Bronchial epithelial cell (primary cell): Measurements from ENCODE around the gene EGFR. TPM values are rescaled to one million over a fixed set of nuclear protein-coding genes. Genes with fewer than 3 reads are reported as not detected.

Experiments
- DNase-seq: peaks from one replicate; pipeline ENCODE4 v3.0.0-alpha.2; 2010; ENCODE audit warnings: low read depth
- FAIRE-seq: peaks from 2 replicates; lab custom pipeline; 2011; peaks lifted over from hg19 to GRCh38; lab: Jason Lieb, UNC
- H3K27me3 ChIP-seq: 2 replicates; pipeline ENCODE4 v1.5.1; 2011; ENCODE audit warnings: low read length; ENCODE audit not compliant: control insufficient read depth, insufficient read depth
- H3K36me3 ChIP-seq: 2 replicates; pipeline ENCODE4 v1.5.1; 2011; ENCODE audit warnings: low read length; ENCODE audit not compliant: control insufficient read depth, insufficient read depth
- H3K4me3 ChIP-seq: 2 replicates; pipeline ENCODE4 v1.5.1; 2011; ENCODE audit warnings: mild to moderate bottlenecking, low read depth, low read length, control low read depth
- total RNA-seq: library from RNA; depleted of rRNA; stranded (reverse); fragments of >200 nt; gene quantifications from 2 replicates; pipeline ENCODE4 v1.2.1, GENCODE V29; 2014
- TF ChIP-seq, protein P1 (sequence below): IDR thresholded peaks from 2 replicates; pipeline ENCODE4 v1.5.1; 2011; ENCODE audit warnings: mild to moderate bottlenecking, moderate library complexity, low read length, control low read depth, inconsistent platforms; ENCODE audit not compliant: insufficient read depth, severe bottlenecking

Gene EGFR
- total RNA-seq, 1 donor from 2014 or later = 137 TPM

DNA sequence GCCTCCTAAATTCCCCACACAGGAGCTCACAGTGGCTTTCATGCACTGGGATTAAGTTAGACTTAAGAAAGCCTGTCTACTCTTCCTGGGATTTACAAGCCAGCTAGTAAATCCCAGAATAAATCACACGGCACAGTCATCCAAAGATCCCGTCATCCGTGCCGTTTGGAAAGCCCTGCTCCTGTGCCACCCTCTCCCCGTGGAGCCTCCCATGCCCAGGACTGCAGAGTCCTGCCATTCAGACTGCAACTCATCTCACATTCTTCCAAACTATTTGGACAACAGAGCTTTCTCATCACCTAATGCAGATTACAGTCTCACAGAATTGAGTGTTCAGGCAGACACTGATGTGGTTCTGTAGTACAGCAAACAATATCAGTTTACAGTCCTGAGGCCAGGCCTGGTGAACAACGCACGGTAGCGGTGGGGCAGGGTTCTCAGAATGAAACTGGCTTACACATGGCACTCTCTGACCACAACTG is 166.5 kb downstream of the EGFR start:
- Histone ChIP-seq H3K27me3 (no peaks in the 10 kb centered on the region), H3K4me3 (no peak overlapping the region), H3K36me3 (peaks cover 50% of the 10 kb centered on the region)
- DNase-seq (peak; percentile 48), FAIRE-seq (no peak)
- TF ChIP-seq, protein P1, sequence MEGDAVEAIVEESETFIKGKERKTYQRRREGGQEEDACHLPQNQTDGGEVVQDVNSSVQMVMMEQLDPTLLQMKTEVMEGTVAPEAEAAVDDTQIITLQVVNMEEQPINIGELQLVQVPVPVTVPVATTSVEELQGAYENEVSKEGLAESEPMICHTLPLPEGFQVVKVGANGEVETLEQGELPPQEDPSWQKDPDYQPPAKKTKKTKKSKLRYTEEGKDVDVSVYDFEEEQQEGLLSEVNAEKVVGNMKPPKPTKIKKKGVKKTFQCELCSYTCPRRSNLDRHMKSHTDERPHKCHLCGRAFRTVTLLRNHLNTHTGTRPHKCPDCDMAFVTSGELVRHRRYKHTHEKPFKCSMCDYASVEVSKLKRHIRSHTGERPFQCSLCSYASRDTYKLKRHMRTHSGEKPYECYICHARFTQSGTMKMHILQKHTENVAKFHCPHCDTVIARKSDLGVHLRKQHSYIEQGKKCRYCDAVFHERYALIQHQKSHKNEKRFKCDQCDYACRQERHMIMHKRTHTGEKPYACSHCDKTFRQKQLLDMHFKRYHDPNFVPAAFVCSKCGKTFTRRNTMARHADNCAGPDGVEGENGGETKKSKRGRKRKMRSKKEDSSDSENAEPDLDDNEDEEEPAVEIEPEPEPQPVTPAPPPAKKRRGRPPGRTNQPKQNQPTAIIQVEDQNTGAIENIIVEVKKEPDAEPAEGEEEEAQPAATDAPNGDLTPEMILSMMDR = no peak

DNA sequence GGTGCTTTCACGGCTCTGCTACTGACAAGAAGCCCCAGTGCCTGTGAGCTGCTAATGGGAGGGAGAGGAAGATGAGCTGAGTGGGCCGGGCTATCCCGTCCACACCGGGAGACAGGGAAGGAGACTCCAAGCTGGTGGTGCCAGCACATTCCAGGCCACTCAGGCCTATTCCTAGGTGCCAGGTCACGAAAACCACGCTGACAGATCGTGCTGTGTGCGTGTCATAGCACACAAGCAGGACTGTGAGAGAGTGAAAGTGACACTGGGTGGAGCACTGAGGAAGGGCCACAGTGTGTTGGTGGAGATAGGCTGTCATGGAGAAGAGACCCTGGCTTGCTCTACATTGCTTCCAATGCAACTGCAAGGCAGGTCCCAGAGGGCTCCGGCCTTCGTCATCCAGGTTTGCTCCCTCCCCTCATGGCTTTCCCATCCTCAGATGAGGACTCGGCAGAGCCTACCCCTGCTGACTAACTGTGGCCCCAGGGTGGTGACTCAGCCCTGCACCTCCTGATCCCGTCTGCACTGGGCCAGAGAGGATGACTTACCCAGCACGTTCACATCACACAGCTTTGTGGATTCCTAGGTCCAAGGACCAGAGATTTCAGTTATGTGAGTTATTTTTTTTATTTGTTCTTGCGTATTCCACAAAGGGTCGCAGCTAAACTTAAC is 167.3 kb downstream of the EGFR start:
- Histone ChIP-seq H3K36me3 (peaks cover 48% of the 10 kb centered on the region), H3K27me3 (no peaks in the 10 kb centered on the region), H3K4me3 (no peak overlapping the region)
- FAIRE-seq (peak; percentile 96), DNase-seq (peak; percentile 98)
- TF ChIP-seq, protein P1 = no peak

DNA sequence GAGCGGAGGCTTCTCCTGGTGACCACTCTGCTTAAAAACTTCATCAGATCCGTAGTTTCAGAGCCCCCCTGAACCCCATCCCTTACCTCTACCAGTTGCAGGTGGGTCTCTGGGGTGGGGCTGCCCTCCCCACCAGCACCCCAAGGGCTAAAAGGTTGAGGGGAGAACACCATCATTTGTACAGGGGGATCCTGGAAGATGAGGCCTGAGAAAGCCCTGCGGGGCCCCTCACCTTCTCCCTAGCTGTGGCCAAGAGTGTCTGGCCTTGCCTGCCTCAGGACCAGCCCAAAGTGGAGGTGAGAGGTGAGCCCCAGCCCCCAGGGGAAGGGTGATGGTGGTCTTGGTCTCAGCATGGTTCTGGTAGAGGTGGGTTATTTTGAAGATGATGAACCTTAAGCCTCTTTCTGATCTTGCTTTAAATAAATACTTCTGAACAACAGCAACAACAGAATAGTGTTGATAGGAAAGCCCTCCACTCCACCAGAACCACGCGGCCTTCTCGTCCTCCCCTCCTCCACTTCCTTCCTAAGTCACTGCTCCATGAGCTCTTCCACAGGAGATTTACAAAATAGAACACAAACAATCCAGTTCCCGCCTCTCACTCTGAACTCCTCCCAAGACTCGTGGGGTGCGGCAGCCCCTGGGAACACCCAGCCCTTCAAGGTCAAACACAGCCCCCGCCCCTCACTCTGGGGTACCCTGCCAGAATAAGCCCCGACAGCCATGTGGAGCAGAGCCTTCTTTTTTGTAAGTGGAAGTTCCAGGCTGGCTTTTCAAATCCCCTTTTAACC is 169.1 kb downstream of the EGFR start:
- DNase-seq (no peak), FAIRE-seq (no peak)
- TF ChIP-seq, protein P1 = no peak
- no peaks in the 10 kb centered on the region for H3K27me3 ChIP-seq
- peaks cover 51% of the 10 kb centered on the region for H3K36me3 ChIP-seq
- no peak overlapping the region for H3K4me3 ChIP-seq

DNA sequence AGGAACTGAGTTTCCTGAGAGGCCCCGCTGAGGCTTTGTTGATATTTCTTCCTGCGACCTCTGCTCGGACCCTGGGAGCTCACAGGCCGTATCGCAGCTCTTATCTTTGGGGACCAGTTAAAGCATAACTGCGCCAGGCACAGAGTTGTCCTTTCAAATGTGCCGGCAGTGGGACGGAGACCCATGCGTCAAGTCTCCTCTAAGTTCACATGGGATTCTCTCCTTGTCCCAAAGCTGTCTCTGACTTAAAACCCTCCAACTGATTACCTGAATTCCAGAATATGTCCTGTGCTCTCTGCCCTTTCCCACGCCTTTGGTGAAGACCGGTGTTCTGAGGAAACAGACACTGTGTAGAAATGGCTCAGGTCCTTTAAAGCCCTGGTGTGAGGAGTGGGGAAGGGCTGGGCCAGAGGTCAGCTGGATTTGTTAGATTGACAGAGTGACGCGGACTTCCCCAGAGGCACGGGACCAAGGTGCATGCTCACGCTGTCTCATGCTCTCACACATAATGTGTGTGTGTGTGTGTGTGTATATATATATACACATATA is 169.8 kb downstream of the EGFR start:
- Histone ChIP-seq H3K36me3 (peaks cover 51% of the 10 kb centered on the region), H3K4me3 (no peak overlapping the region), H3K27me3 (no peaks in the 10 kb centered on the region)
- TF ChIP-seq, protein P1 = no peak
- DNase-seq (no peak), FAIRE-seq (no peak)

DNA sequence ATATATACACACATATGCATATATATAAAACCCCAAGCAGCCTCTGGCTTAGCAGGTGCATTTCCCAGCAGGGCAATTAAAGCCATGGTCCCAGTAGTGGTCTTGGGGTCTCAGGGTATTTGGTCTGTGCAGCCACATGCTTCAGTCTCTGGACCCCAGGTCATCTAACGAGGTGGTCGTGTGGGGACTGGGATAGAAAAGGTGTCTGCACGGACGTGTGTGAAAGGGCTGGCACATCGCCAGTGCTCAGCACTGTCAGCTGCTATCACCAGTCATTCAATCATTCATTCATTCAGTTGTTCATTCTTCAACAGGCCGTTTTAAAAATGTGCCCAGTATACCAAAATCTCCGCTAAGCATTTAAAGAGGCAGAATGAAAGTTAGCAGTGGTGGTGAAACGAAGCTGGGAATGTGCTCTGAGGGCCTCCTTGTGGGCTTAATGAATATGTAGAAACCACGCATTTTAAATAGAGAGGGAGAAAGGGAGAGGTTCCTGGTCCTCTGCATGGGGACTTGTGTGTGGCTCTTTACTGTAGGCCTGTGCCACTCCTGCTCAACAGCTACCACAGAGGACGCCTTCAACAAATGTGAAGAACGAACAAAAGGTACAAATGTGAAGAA is 170.4 kb downstream of the EGFR start:
- FAIRE-seq = peak; percentile 36
- H3K36me3 ChIP-seq = peaks cover 53% of the 10 kb centered on the region
- TF ChIP-seq, protein P1 = no peak
- H3K27me3 ChIP-seq = no peaks in the 10 kb centered on the region
- H3K4me3 ChIP-seq = no peak overlapping the region
- DNase-seq = no peak
